ENCODE measurements around the gene SHE. TPM values are rescaled to one million over a fixed set of nuclear protein-coding genes. Genes with fewer than 3 reads are reported as not detected.

The SHE gene
- total RNA-seq, 5 donors from 2014 or later (not counting 1 experiment from before 2014, with no cell fraction given): 0.06 to 0.07 (median 0.06) TPM; not detected in 2

GRCh38 chr1:154468535-154469250, 33.5 kb downstream of the SHE start:
- H3K4me1 Mint-ChIP-seq: peaks cover 62 to 68% (median 63%) of the 10 kb centered on the region in 3 donors
- Histone ChIP-seq H3K36me3 (ENCODE audit: control insufficient read depth in 2 of 2, extremely low read depth in 1 of 2, insufficient read depth in 1 of 2, low read length in 1 of 2) (peaks cover 0 to 2% of the 10 kb centered on the region in 2 donors), H3K4me1 (ENCODE audit: control insufficient read depth in 1 of 2, extremely low read depth in 1 of 2, insufficient read depth in 2 of 2, low read length in 2 of 2) (peaks cover 6 to 62% of the 10 kb centered on the region in 2 experiments), H3K4me3 (ENCODE audit: control insufficient read depth in 1 of 2, extremely low read depth in 1 of 2, low read length in 1 of 2) (no peak overlapping the region), H3K27me3 (replicated peaks in 1 of 2; ENCODE audit: control insufficient read depth in 2 of 2, extremely low read depth in 1 of 2, insufficient read depth in 2 of 2, low read length in 1 of 2) (no peaks in the 10 kb centered on the region), H3K9me3 (no peaks in the 10 kb centered on the region), H3K27ac (ENCODE audit: low read length) (peak overlapping the region; percentile 79)
- no peaks in the 10 kb centered on the region for H3K9me3 Mint-ChIP-seq
- H3K27ac Mint-ChIP-seq: peak overlapping the region; percentile 94 to 96
- POLR2A ChIA-PET: no interaction called here
- no peak for ATAC-seq (replicated peaks in 1 of 4)
- CTCF ChIA-PET: interaction anchor here in 1 of 2 donors (1.0 kb wide), 1 partner anchor 141 kb away, joined by 3 read pairs; no protein-coding TSS in a partner anchor
- H3K36me3 Mint-ChIP-seq: peaks cover 6% of the 10 kb centered on the region
- 97% methylated on average over 9 of the region's 12 CpGs for WGBS (ENCODE audit: insufficient coverage)
- no peak overlapping the region for H3K4me3 Mint-ChIP-seq
- DNase-seq: no peak
- H3K27me3 Mint-ChIP-seq: no peaks in the 10 kb centered on the region

GRCh38 chr1:154467434-154468102, 34.6 kb downstream of the SHE start:
- DNase-seq (peak in 1 of 35 experiments; percentile 44), ATAC-seq (replicated peaks in 1 of 4) (peak in 1 of 4 experiments; percentile 16)
- Mint-ChIP-seq H3K4me1 (peaks cover 71 to 79% (median 73%) of the 10 kb centered on the region in 3 donors), H3K4me3 (peak overlapping the region in 1 of 3 donors; percentile 12), H3K27ac (peak overlapping the region; percentile 94 to 96), H3K9me3 (no peaks in the 10 kb centered on the region), H3K27me3 (no peaks in the 10 kb centered on the region), H3K36me3 (peaks cover 6% of the 10 kb centered on the region)
- Histone ChIP-seq H3K9me3 (no peaks in the 10 kb centered on the region), H3K27me3 (replicated peaks in 1 of 2; ENCODE audit: control insufficient read depth in 2 of 2, extremely low read depth in 1 of 2, insufficient read depth in 2 of 2, low read length in 1 of 2) (no peaks in the 10 kb centered on the region), H3K36me3 (ENCODE audit: control insufficient read depth in 2 of 2, extremely low read depth in 1 of 2, insufficient read depth in 1 of 2, low read length in 1 of 2) (peaks cover 0 to 2% of the 10 kb centered on the region in 2 donors), H3K27ac (ENCODE audit: low read length) (peak overlapping the region; percentile 79), H3K4me3 (ENCODE audit: control insufficient read depth in 1 of 2, extremely low read depth in 1 of 2, low read length in 1 of 2) (no peak overlapping the region), H3K4me1 (ENCODE audit: control insufficient read depth in 1 of 2, extremely low read depth in 1 of 2, insufficient read depth in 2 of 2, low read length in 2 of 2) (peaks cover 11 to 73% of the 10 kb centered on the region in 2 experiments)
- 63% methylated on average over 2 of the region's 11 CpGs for whole genome bisulfite sequencing (ENCODE audit: insufficient coverage)
- CTCF ChIA-PET: interaction anchor here in 1 of 2 donors (0.8 to 1.0 kb wide), 4 partner anchors 12 to 140 kb away, joined by 3 to 4 read pairs (median 3); no protein-coding TSS in a partner anchor
- POLR2A ChIA-PET: interaction anchor here in 1 of 2 donors (0.6 kb wide), 2 partner anchors 92 to 336 kb away, joined by 3 to 6 read pairs; no protein-coding TSS in a partner anchor

- Histone ChIP-seq H3K36me3 (ENCODE audit: control insufficient read depth in 2 of 2, extremely low read depth in 1 of 2, insufficient read depth in 1 of 2, low read length in 1 of 2) (peaks cover 0 to 2% of the 10 kb centered on the region in 2 donors), H3K4me3 (ENCODE audit: control insufficient read depth in 1 of 2, extremely low read depth in 1 of 2, low read length in 1 of 2) (no peak overlapping the region), H3K4me1 (ENCODE audit: control insufficient read depth in 1 of 2, extremely low read depth in 1 of 2, insufficient read depth in 2 of 2, low read length in 2 of 2) (peaks cover 12 to 78% of the 10 kb centered on the region in 2 experiments), H3K27ac (ENCODE audit: low read length) (peak overlapping the region; percentile 79), H3K27me3 (replicated peaks in 1 of 2; ENCODE audit: control insufficient read depth in 2 of 2, extremely low read depth in 1 of 2, insufficient read depth in 2 of 2, low read length in 1 of 2) (no peaks in the 10 kb centered on the region), H3K9me3 (no peaks in the 10 kb centered on the region)
- peaks cover 6% of the 10 kb centered on the region for H3K36me3 Mint-ChIP-seq
- ATAC-seq (replicated peaks in 1 of 4): no peak
- H3K4me3 Mint-ChIP-seq: peak overlapping the region in 1 of 3 donors; percentile 70
- H3K9me3 Mint-ChIP-seq: no peaks in the 10 kb centered on the region
- peak overlapping the region; percentile 94 to 96 for H3K27ac Mint-ChIP-seq
- DNase-seq: peak in 1 of 35 experiments; percentile 22
- ChIA-PET POLR2A (interaction anchor here in 1 of 2 donors (0.6 kb wide), 1 partner anchor 91 kb away, joined by 6 read pairs; no protein-coding TSS in a partner anchor), CTCF (interaction anchor here in 1 of 2 donors (0.9 kb wide), 1 partner anchor 12 kb away, joined by 3 read pairs; no protein-coding TSS in a partner anchor)
- WGBS (ENCODE audit: insufficient coverage): no CpG with 5 or more reads among the region's 8 CpGs
- no peaks in the 10 kb centered on the region for H3K27me3 Mint-ChIP-seq
- H3K4me1 Mint-ChIP-seq: peaks cover 75 to 80% (median 76%) of the 10 kb centered on the region in 3 donors
Observed at GRCh38 chr1:154466921-154467417, 35.2 kb downstream of the SHE start.

GRCh38 chr1:154466206-154466605, 36.0 kb downstream of the SHE start:
- no peak overlapping the region for H3K4me3 ChIP-seq (ENCODE audit: control insufficient read depth in 1 of 2, extremely low read depth in 1 of 2, low read length in 1 of 2)
- Mint-ChIP-seq H3K27ac (peak overlapping the region; percentile 94 to 96), H3K4me1 (peaks cover 80 to 82% (median 81%) of the 10 kb centered on the region in 3 donors), H3K36me3 (peaks cover 6% of the 10 kb centered on the region), H3K9me3 (no peaks in the 10 kb centered on the region), H3K27me3 (no peaks in the 10 kb centered on the region), H3K4me3 (peak overlapping the region; percentile 19 to 70 (median 25))
- H3K9me3 ChIP-seq: no peaks in the 10 kb centered on the region
- peaks cover 0 to 2% of the 10 kb centered on the region in 2 donors for H3K36me3 ChIP-seq (ENCODE audit: control insufficient read depth in 2 of 2, extremely low read depth in 1 of 2, insufficient read depth in 1 of 2, low read length in 1 of 2)
- ATAC-seq (replicated peaks in 1 of 4): no peak
- peak overlapping the region; percentile 79 for H3K27ac ChIP-seq (ENCODE audit: low read length)
- CTCF ChIA-PET: no interaction called here
- POLR2A ChIA-PET: interaction anchor here (0.6 kb wide), 2 partner anchors 21 to 142 kb away, joined by 3 to 4 read pairs; no protein-coding TSS in a partner anchor
- DNase-seq: peak in 1 of 35 experiments; percentile 27
- WGBS (ENCODE audit: insufficient coverage): no CpG with 5 or more reads among the region's 3 CpGs
- no peaks in the 10 kb centered on the region for H3K27me3 ChIP-seq (replicated peaks in 1 of 2; ENCODE audit: control insufficient read depth in 2 of 2, extremely low read depth in 1 of 2, insufficient read depth in 2 of 2, low read length in 1 of 2)
- peaks cover 14 to 78% of the 10 kb centered on the region in 2 experiments for H3K4me1 ChIP-seq (ENCODE audit: control insufficient read depth in 1 of 2, extremely low read depth in 1 of 2, insufficient read depth in 2 of 2, low read length in 2 of 2)

- ATAC-seq (replicated peaks in 1 of 4): no peak
- H3K4me1 ChIP-seq (ENCODE audit: control insufficient read depth in 1 of 2, extremely low read depth in 1 of 2, insufficient read depth in 2 of 2, low read length in 2 of 2): peaks cover 18 to 80% of the 10 kb centered on the region in 2 experiments
- no peak for DNase-seq
- Mint-ChIP-seq H3K9me3 (no peaks in the 10 kb centered on the region), H3K27ac (peak overlapping the region; percentile 94 to 96), H3K4me3 (peak overlapping the region; percentile 25 to 70 (median 57)), H3K36me3 (peaks cover 9% of the 10 kb centered on the region), H3K4me1 (peaks cover 83 to 87% (median 84%) of the 10 kb centered on the region in 3 donors), H3K27me3 (no peaks in the 10 kb centered on the region)
- ChIA-PET POLR2A (interaction anchor here in 1 of 2 donors (0.6 kb wide), 1 partner anchor 21 kb away, joined by 3 read pairs; no protein-coding TSS in a partner anchor), CTCF (interaction anchor here in 1 of 2 donors (0.9 to 1.4 kb wide), 3 partner anchors 13 to 130 kb away, joined by 3 to 6 read pairs (median 4); no protein-coding TSS in a partner anchor)
- no peak overlapping the region for H3K4me3 ChIP-seq (ENCODE audit: control insufficient read depth in 1 of 2, extremely low read depth in 1 of 2, low read length in 1 of 2)
- H3K36me3 ChIP-seq (ENCODE audit: control insufficient read depth in 2 of 2, extremely low read depth in 1 of 2, insufficient read depth in 1 of 2, low read length in 1 of 2): peaks cover 0 to 2% of the 10 kb centered on the region in 2 donors
- H3K9me3 ChIP-seq: no peaks in the 10 kb centered on the region
- no peaks in the 10 kb centered on the region for H3K27me3 ChIP-seq (replicated peaks in 1 of 2; ENCODE audit: control insufficient read depth in 2 of 2, extremely low read depth in 1 of 2, insufficient read depth in 2 of 2, low read length in 1 of 2)
- peak overlapping the region; percentile 79 for H3K27ac ChIP-seq (ENCODE audit: low read length)
- 77% methylated on average over 2 of the region's 8 CpGs for WGBS (ENCODE audit: insufficient coverage)
Observed at GRCh38 chr1:154465621-154466195, 36.5 kb downstream of the SHE start.
